ENCODE data around the gene CAPN3. TPM values are rescaled to one million over a fixed set of nuclear protein-coding genes. Genes with fewer than 3 reads are reported as not detected.
"Not testable (repeated sequence)": the region's sequence is repeated elsewhere in the genome, so short reads cannot be mapped to it uniquely, and the experiment has no call there.

CAPN3 gene
- 7.1 TPM for total RNA-seq

DNA sequence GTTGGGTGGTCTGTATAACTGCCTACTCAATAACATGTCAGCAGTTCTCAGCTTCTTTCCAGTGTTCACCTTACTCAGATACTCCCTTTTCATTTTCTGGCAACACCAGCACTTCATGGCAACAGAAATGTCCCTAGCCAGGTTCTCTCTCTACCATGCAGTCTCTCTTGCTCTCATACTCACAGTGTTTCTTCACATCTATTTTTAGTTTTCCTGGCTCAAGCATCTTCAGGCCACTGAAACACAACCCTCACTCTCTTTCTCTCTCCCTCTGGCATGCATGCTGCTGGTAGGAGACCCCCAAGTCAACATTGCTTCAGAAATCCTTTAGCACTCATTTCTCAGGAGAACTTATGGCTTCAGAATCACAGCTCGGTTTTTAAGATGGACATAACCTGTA is at the start of gene CAPN3:
Gene CAPN3 (plus strand): TSS at position 253 of the 400 bp plus-strand sequence. CDS start 305 bp downstream, outside the sequence.
- TF ChIP-seq, protein P1, sequence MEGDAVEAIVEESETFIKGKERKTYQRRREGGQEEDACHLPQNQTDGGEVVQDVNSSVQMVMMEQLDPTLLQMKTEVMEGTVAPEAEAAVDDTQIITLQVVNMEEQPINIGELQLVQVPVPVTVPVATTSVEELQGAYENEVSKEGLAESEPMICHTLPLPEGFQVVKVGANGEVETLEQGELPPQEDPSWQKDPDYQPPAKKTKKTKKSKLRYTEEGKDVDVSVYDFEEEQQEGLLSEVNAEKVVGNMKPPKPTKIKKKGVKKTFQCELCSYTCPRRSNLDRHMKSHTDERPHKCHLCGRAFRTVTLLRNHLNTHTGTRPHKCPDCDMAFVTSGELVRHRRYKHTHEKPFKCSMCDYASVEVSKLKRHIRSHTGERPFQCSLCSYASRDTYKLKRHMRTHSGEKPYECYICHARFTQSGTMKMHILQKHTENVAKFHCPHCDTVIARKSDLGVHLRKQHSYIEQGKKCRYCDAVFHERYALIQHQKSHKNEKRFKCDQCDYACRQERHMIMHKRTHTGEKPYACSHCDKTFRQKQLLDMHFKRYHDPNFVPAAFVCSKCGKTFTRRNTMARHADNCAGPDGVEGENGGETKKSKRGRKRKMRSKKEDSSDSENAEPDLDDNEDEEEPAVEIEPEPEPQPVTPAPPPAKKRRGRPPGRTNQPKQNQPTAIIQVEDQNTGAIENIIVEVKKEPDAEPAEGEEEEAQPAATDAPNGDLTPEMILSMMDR (IDR thresholded peaks at IDR 0.05) = no peak
- DNase-seq (ENCODE audit: low spot score in 2 of 2) = no peak
- Histone ChIP-seq H3K4me1 (no peaks in the 10 kb centered on the region), H3K27ac (no peak within 1 kb of the TSS), H3K9me3 (no peaks in the 10 kb centered on the region), H3K27me3 (no peaks in the 10 kb centered on the region), H3K4me3 (no peak within 1 kb of the TSS), H3K36me3 (peaks cover 3 to 5% of the 10 kb centered on the region in 2 donors)
- intact Hi-C loops (cut with DNase I) = no loop called here

DNA sequence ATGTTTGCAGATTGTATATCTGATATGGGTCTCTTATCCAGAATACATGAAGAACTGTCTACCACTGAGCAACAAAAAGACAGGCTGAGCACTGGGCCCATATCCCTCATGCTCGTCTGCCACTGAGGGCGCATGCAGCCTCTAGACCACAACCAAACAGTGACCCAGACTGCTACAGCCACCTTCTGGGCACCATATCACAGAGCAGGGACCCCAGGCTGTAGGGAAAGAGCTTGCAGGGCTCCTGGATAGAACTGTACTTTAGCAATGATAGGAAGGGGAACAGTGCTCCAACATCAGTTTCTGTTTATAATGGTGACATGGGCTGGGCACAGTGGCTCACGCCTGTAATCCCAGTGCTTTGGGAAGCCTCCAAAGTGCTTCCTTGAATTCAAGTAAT is 45.8 kb upstream of the CAPN3 start:
- no peak overlapping the region for H3K4me3 ChIP-seq
- H3K36me3 ChIP-seq = peaks cover 19 to 39% of the 10 kb centered on the region in 2 donors
- H3K4me1 ChIP-seq = no peaks in the 10 kb centered on the region
- H3K9me3 ChIP-seq = no peaks in the 10 kb centered on the region
- TF ChIP-seq, protein P1 (IDR thresholded peaks at IDR 0.05) = no peak
- no peak overlapping the region for H3K27ac ChIP-seq
- intact Hi-C loops (cut with DNase I) = no loop called here
- H3K27me3 ChIP-seq = no peaks in the 10 kb centered on the region
- DNase-seq (ENCODE audit: low spot score in 2 of 2) = no peak

DNA sequence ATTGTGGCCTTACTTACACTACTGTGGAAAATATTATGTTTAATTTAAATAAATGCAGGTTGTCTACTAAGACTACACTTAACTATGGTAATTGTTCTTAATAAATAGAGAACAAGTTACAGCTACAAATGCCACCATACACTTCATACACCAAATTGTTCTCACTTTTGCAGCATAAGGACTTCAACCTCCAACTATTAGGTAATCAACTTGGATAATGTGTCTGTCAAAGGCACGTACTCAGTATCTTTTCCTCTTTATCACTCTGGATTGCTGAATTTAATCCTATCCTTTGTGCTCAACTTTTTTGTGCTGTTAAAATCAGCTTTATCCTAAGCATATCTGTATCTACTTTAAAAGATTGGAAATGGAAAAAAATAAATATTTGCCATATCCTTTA is 44.5 kb upstream of the CAPN3 start:
- intact Hi-C loops (cut with DNase I) = loop anchor here (2.0 kb wide), 1 partner anchor 52 kb away; no protein-coding TSS in a partner anchor
- peaks cover 14 to 26% of the 10 kb centered on the region in 2 donors for H3K36me3 ChIP-seq

DNA sequence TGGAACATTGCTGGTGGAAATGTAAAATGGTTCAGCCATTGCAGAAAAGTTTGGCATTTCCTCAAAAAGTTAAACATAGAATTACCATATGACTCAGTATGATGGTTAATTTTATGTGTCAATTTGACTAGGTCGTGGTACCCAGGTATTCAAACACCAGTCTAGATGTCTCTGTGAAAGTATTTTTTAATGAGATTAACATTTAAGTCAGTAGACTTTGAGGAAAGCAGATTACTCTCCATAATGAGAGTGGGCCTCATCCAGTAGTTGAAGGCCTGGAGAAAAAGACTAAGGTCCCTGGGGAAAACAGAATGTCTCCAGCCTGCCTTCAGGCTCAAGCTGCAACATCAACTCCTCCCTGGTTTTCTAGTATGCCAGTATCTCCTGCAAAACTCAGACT is 43.8 kb upstream of the CAPN3 start:
- H3K9me3 ChIP-seq = no peaks in the 10 kb centered on the region
- intact Hi-C loops (cut with DNase I) = loop anchor here (2.0 kb wide), 1 partner anchor 53 kb away; no protein-coding TSS in a partner anchor
- H3K4me1 ChIP-seq = no peaks in the 10 kb centered on the region
- DNase-seq (ENCODE audit: low spot score in 2 of 2) = no peak
- no peak overlapping the region for H3K4me3 ChIP-seq
- peaks cover 10 to 21% of the 10 kb centered on the region in 2 donors for H3K36me3 ChIP-seq
- no peaks in the 10 kb centered on the region for H3K27me3 ChIP-seq
- H3K27ac ChIP-seq = no peak overlapping the region
- TF ChIP-seq, protein P1 (IDR thresholded peaks at IDR 0.05) = no peak

More for the DNA sequence above, 44.5 kb upstream of the CAPN3 start:
- Histone ChIP-seq H3K27me3 (no peaks in the 10 kb centered on the region), H3K9me3 (no peaks in the 10 kb centered on the region), H3K4me1 (no peaks in the 10 kb centered on the region), H3K27ac (no peak overlapping the region), H3K4me3 (no peak overlapping the region)
- TF ChIP-seq, protein P1 (IDR thresholded peaks at IDR 0.05) = no peak
- DNase-seq (ENCODE audit: low spot score in 2 of 2) = no peak

DNA sequence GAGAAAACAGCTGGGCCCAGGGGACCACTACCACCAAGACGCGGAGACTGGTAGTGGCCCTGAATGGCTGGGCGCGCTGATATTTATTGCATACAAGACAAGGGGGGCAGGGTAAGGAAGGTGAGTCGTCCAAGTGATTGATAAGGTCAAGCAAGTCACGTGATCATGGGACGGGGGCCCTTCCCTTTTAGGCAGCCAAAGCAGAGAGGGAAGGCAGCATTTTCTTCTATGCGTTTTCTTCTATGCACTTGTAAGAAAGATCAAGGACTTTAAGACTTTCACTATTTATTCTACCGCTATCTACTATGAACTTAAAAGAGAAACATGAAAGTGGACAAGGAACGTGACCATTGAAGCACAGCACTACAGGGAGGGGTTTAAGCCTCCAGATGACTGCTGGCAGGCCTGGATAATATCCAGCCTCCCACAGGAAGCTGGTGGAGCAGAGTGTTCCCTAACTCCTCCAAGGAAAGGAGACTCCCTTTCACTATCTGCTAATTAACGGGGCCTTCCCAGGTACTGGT is 43.0 kb upstream of the CAPN3 start:
- H3K27ac ChIP-seq; H3K9me3 ChIP-seq; DNase-seq (ENCODE audit: low spot score in 2 of 2); H3K4me1 ChIP-seq; H3K27me3 ChIP-seq; intact Hi-C loops (cut with DNase I); H3K4me3 ChIP-seq: not testable (repeated sequence)
- peaks cover 4 to 13% of the 10 kb centered on the region in 2 donors for H3K36me3 ChIP-seq

DNA sequence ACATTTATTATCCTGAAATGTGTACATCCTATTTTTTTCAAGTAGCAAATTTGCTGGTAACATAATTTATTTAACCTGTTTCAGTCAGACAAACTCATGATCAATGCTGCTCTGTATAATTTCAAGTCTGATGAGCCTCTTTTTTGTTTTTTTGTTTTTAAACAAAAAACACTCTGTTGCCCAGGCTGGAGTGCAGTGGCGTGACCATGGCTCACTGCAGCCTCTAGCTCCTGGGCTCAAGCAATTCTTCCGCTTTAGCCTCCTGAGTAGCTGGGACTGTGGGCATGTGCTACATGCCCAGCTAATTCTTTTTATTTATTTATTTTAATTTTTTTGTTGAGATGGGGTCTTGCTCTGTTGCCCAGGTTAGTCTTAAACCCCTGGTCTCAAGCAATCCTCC is 40.1 kb upstream of the CAPN3 start:
- Histone ChIP-seq H3K36me3 (peaks cover 15 to 16% of the 10 kb centered on the region in 2 donors), H3K4me1 (no peaks in the 10 kb centered on the region), H3K27me3 (no peaks in the 10 kb centered on the region), H3K4me3 (no peak overlapping the region), H3K27ac (no peak overlapping the region), H3K9me3 (no peaks in the 10 kb centered on the region)
- TF ChIP-seq, protein P1 (IDR thresholded peaks at IDR 0.05) = no peak
- DNase-seq (ENCODE audit: low spot score in 2 of 2) = no peak
- intact Hi-C loops (cut with DNase I) = no loop called here
